DND-41 (cell line): ENCODE data around the gene XRCC3.

Experiments used
- ATAC-seq: fragments of 200-7000 bp; cut with Tn5 transposase; 3 replicates; pipeline ENCODE4 v1.9.1; 2021; ENCODE audit warnings: low read depth; ENCODE audit not compliant: insufficient read depth
- DNase-seq: peaks from one replicate; pipeline ENCODE4 v3.0.0-alpha.2; 2020
- H2AFZ ChIP-seq: 2 replicates; pipeline ENCODE4 v1.6.0; 2012; ENCODE audit warnings: low read depth, low read length
- H3K27ac ChIP-seq: 2 replicates; pipeline ENCODE4 v1.5.1; 2012; ENCODE audit warnings: low read length, inconsistent platforms
- H3K27me3 ChIP-seq: fragments of 200-600 bp; sonication (generic); 2 replicates; pipeline ENCODE4 v1.6.0; 2012; ENCODE audit warnings: low read length, mild to moderate bottlenecking, inconsistent platforms; ENCODE audit not compliant: insufficient read depth, poor library complexity
- H3K36me3 ChIP-seq: 2 replicates; pipeline ENCODE4 v1.5.1; 2012; ENCODE audit warnings: low read length, inconsistent platforms; ENCODE audit not compliant: insufficient read depth
- H3K4me1 ChIP-seq: 2 replicates; pipeline ENCODE4 v1.5.1; 2012; ENCODE audit warnings: mild to moderate bottlenecking, low read length; ENCODE audit not compliant: insufficient read depth
- H3K4me2 ChIP-seq: 2 replicates; pipeline ENCODE4 v1.6.0; 2012; ENCODE audit warnings: mild to moderate bottlenecking, moderate library complexity, low read length, inconsistent platforms; ENCODE audit not compliant: insufficient read depth
- H3K4me3 ChIP-seq, 2 experiments: fragments of 200-600 bp in 1 of 2; shearing (Covaris generic) in 1 of 2; 2 replicates each; pipeline ENCODE4 v1.5.1; 2012 to 2016; ENCODE audit warnings: inconsistent platforms in 2 of 2, low read length in 2 of 2, mild to moderate bottlenecking in 2 of 2, low read depth in 1 of 2, moderate library complexity in 1 of 2
- H3K79me2 ChIP-seq: 2 replicates; pipeline ENCODE4 v1.6.0; 2012; ENCODE audit warnings: low read length, inconsistent platforms; ENCODE audit not compliant: insufficient read depth
- H3K9ac ChIP-seq: 2 replicates; pipeline ENCODE4 v1.6.0; 2012; ENCODE audit warnings: low read depth, mild to moderate bottlenecking, inconsistent platforms, low read length, moderate library complexity
- H3K9me3 ChIP-seq: 2 replicates; pipeline ENCODE4 v1.5.1; 2012; ENCODE audit warnings: low read length, moderate library complexity, mild to moderate bottlenecking, inconsistent platforms; ENCODE audit not compliant: insufficient read depth, severe bottlenecking
- H4K20me1 ChIP-seq: 2 replicates; pipeline ENCODE4 v1.6.0; 2012; ENCODE audit warnings: low read length; ENCODE audit not compliant: insufficient read depth
- CTCF ChIP-seq: IDR thresholded peaks from 2 replicates; pipeline ENCODE4 v1.5.1; 2012; ENCODE audit warnings: borderline replicate concordance, low read length, moderate library complexity, mild to moderate bottlenecking; ENCODE audit not compliant: poor library complexity, severe bottlenecking; ENCODE audit errors: extremely low read depth
- EZH2 ChIP-seq: IDR thresholded peaks from 3 replicates; pipeline ENCODE4 v1.6.1; 2012; ENCODE audit warnings: borderline replicate concordance, low read depth, mild to moderate bottlenecking, moderate library complexity, low read length, inconsistent platforms; ENCODE audit not compliant: severe bottlenecking

Gene XRCC3

GRCh38 chr14:103684871-103685270 lies 30.4 kb downstream of the XRCC3 start:
- H3K9me3 ChIP-seq = no peaks in the 10 kb centered on the region
- no peaks in the 10 kb centered on the region for H3K27me3 ChIP-seq
- no peak overlapping the region for H3K4me2 ChIP-seq
- DNase-seq = no peak
- peaks cover 91% of the 10 kb centered on the region for H3K36me3 ChIP-seq
- no peak overlapping the region for H3K27ac ChIP-seq
- peaks cover 2% of the 10 kb centered on the region; the same call in 1 of the 2 replicates for H3K79me2 ChIP-seq
- TF ChIP-seq CTCF (no peak), EZH2 (no peak)
- no peak for ATAC-seq
- H2AFZ ChIP-seq = no peak overlapping the region
- H3K4me1 ChIP-seq = no peaks in the 10 kb centered on the region
- no peak overlapping the region for H3K9ac ChIP-seq
- H3K4me3 ChIP-seq = no peak overlapping the region
- H4K20me1 ChIP-seq = peaks cover 6% of the 10 kb centered on the region; the same call in 1 of the 2 replicates

GRCh38 chr14:103684471-103684870 lies 30.8 kb downstream of the XRCC3 start:
- Histone ChIP-seq H3K9ac (no peak overlapping the region), H3K4me1 (no peaks in the 10 kb centered on the region), H3K27me3 (no peaks in the 10 kb centered on the region), H4K20me1 (peaks cover 6% of the 10 kb centered on the region; the same call in 1 of the 2 replicates), H3K36me3 (peaks cover 93% of the 10 kb centered on the region), H3K79me2 (peaks cover 2% of the 10 kb centered on the region; the same call in 1 of the 2 replicates), H2AFZ (no peak overlapping the region), H3K9me3 (no peaks in the 10 kb centered on the region), H3K4me2 (no peak overlapping the region), H3K4me3 (no peak overlapping the region), H3K27ac (no peak overlapping the region)
- TF ChIP-seq EZH2 = no peak
- DNase-seq (no peak), ATAC-seq (no peak)

DNA sequence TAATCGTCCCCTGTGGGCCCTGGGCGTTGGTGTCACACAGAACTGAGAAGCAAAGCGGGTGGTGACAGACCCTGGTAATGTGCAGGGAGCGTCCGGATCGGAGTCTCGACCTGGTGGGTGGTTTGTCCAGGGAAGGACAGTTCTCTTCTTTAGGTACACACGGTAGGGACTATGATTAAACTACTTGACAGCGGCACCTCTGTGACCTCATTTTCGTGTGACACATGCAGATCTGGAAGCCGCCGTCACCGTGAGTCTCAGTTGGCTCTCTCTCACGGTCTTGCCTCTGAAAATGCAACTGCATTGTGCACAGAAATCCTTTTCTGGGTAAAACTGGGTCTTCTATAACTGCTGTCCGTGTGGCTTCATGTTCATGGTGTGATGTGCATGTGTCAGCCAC lies 32.1 kb downstream of the XRCC3 start:
- no peaks in the 10 kb centered on the region for H3K27me3 ChIP-seq
- DNase-seq (no peak), ATAC-seq (no peak)
- H3K27ac ChIP-seq = no peak overlapping the region
- TF ChIP-seq EZH2 (no peak), CTCF (no peak)
- no peak overlapping the region for H2AFZ ChIP-seq
- peaks cover 93% of the 10 kb centered on the region for H3K36me3 ChIP-seq
- H3K79me2 ChIP-seq = no peaks in the 10 kb centered on the region
- no peaks in the 10 kb centered on the region for H3K4me1 ChIP-seq
- no peak overlapping the region for H3K4me2 ChIP-seq
- H3K9ac ChIP-seq = no peak overlapping the region
- no peak overlapping the region for H3K4me3 ChIP-seq
- H3K9me3 ChIP-seq = no peaks in the 10 kb centered on the region
- H4K20me1 ChIP-seq = peaks cover 6% of the 10 kb centered on the region; the same call in 1 of the 2 replicates

DNA sequence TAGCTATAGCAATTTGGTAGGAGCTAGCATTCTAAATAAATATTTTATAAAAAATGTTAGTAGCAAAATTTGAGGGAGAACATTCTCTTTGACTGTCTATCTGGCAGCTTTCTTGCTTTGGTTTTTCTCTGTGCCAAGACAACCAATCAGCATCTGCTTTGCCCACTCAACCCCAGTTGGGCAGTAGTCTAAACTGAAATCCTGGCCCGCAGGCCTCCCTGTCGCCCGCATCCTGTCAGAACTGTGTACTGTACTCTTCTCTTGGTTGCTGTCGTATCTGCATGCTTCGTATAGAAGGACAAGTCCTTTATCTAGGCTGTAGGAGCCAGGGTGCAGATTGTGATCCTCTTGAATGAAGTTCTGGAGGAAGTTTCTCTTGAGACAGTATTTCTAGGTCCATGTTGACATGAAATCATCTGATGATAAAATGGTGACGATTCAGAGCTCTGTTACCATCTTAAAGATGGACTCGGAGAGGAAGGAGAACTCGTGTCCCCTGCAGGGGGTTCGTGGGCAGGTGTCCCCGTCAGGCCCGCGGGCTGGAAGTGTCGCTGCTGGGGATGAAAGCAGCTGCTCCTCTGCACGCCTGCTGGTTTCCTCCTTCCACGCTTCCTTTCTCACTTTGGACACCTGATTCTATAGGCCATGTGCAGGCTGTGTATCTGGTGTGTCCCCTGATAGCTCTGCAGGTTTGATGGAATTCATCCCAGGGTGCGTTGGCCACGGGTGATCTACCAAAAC lies 34.6 kb downstream of the XRCC3 start:
- ATAC-seq = no peak
- no peak for DNase-seq
- Histone ChIP-seq H4K20me1 (peaks cover 8% of the 10 kb centered on the region; the same call in 1 of the 2 replicates), H3K4me3 (no peak overlapping the region), H3K4me2 (no peak overlapping the region), H3K36me3 (peaks cover 93% of the 10 kb centered on the region), H3K27me3 (no peaks in the 10 kb centered on the region), H3K9ac (no peak overlapping the region), H3K79me2 (no peaks in the 10 kb centered on the region), H2AFZ (no peak overlapping the region), H3K9me3 (no peaks in the 10 kb centered on the region), H3K4me1 (no peaks in the 10 kb centered on the region), H3K27ac (no peak overlapping the region)
- TF ChIP-seq EZH2 (no peak), CTCF (no peak)
